GM20000 (cell line): Measurements from ENCODE around the gene HHAT.

Experiments
- DNase-seq: peaks from one replicate; pipeline ENCODE4 v3.0.0; 2012; ENCODE audit warnings: low spot score
- CTCF ChIP-seq: IDR thresholded peaks from 2 replicates; pipeline ENCODE4 v1.5.1; 2012; ENCODE audit warnings: mild to moderate bottlenecking, control low read depth; ENCODE audit errors: extremely low read depth, missing control alignments

HHAT gene

DNA sequence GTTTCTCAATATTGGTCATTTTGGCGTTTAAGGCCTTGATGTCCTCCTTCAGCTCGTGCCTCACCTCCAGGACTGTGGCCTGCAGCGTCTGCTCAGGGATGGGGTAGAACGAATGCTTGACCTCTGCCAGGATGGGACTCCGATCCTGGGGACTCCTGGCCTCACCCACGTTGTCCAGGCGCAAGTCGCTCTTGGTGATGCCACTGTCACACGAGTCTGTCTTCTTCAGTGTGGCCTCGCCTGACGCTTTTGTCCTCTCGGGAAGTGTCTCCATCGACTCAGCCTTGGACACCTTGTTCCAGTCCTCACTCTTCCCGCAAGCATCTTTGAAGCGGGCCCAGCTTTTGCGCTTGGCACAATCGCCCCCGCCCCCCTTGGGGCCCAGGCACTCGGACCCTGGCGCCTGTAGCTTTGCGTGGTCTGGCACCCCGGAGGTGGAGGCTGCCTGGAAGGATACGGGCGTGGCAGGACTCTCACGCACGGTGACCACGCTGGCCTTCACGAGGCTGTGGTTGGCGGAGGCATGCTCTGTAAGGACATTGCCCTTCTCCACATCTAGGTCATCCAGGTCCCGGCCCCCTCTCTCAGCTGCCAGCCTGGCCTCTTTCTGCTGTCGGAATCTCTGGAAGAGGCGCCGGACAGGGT, 354.8 kb downstream of the HHAT start:
- no peak for TF ChIP-seq CTCF
- DNase-seq: no peak

GRCh38 chr1:210684466-210685294, 356.0 kb downstream of the HHAT start:
- TF ChIP-seq CTCF: no peak
- peak; percentile 72 for DNase-seq

DNA sequence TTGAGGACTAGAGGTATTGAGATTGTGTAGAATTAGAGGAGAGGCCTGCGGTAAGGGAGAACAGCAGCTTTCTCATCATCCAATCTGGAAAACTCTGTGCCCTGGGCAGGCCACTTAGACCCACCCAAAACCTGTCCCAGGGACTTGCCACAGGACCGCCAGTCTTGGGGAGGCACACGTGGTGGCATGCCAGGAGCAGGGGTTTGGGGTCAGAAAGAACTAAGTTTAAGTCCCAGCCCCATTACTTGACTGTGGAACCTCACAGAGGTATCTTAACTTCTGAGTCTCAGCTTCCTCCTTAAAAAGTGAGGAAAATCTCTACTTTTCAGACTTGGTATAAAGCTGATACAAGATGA, 356.6 kb downstream of the HHAT start:
- TF ChIP-seq CTCF: no peak
- no peak for DNase-seq

DNA sequence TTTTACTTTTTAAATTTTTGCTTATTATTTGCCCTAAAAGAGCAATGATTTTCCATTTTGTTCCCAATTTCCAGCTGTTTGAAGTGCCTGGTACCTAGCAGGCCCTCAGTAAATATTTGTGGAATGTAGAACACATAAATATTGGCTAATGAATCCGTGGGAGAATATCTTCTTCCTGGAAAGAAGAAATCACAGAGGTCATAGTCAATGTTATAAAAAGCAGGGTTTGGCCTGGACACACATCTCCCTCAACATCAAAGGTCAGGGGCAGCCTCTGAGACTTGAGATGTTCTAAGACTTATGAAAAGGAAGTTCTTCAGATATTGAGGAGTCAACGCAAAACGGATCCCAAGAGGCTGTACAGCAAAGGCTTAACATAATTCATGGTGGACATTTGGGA, 358.1 kb downstream of the HHAT start:
- no peak for TF ChIP-seq CTCF
- no peak for DNase-seq

DNA sequence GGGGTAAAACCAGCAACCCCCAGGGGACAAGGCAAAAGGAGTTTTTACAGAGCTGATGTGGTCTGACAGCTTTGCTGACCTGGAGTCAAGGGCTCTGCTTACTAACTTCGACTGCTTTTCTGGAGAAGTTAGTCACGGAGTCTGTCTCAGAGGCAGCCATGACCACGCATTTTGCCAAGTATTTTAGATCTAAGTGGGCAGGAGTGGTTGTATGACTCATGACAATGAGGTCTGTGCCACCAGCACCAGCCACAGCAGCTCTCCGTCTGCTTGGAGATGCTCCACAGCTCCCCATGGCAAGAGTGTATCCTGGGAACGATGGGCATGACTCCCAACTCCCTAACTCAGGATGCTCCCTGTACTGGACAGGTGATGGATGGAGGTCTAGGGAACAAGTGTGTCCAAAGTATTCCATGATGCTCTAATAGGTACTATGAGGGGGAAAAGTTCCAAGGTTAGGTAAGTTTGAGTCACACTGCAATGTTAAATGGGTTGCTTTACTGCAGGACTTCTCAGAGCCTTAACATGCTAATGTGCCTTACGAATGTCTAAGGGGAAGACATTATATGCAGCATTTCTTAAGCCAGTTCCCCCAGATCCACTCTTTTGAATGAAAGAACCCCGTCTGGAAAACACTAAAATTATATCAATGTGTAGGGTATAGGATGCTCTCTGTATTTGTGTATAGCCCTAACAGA, 359.0 kb downstream of the HHAT start:
- TF ChIP-seq CTCF: no peak
- no peak for DNase-seq

DNA sequence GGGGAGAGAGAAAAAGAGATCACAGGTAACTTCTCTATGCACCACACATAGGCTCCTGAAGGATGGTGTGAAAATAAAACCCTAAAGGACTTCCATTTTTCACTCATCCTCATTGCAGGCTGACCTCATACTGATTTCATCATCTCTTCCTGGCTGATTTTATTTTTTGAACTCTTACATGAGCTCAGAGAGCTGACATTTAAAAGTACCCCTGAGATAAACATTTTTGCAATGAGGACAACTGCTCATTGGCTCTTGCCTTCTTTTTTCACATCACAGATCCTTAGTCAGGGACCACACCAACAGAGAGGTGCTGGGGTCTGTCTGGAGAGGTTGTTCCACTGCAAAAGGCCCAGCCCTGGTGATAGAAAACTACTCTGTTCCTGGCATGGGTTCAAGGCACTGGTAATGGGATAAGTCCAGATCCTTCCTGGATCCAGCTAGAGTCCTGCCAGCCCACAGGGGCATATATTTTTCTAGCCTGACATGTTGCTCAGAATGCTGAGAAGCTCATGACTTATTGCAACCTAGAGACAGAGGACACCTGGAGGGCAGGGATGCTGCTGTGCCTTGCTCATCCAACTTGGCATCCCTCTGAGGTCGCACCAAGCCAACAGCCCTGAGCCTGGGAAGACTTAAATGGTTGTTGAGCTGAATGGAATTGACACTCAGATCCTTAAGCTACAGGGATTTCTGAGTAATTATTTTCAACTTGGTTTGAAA, 360.0 kb downstream of the HHAT start:
- TF ChIP-seq CTCF: no peak
- no peak for DNase-seq
